GM23338 (cell line): ENCODE data around the gene PRR13. TPM values are rescaled to one million over a fixed set of nuclear protein-coding genes. Genes with fewer than 3 reads are reported as not detected.

Experiments
- ATAC-seq: fragments of 200-7000 bp; cut with Tn5 transposase; 3 replicates; pipeline ENCODE4 v1.9.1; 2020
- DNase-seq: peaks from one replicate; pipeline ENCODE4 v3.0.0-alpha.2; 2015; ENCODE audit warnings: low spot score
- H2AFZ ChIP-seq: fragments of 200-600 bp; sonication (generic); 2 replicates; pipeline ENCODE4 v1.8.0; 2016; ENCODE audit warnings: antibody characterized with exemption, mild to moderate bottlenecking, moderate library complexity
- H3F3A ChIP-seq: fragments of 200-600 bp; sonication (generic); replicated peaks from 2 replicates; pipeline ENCODE4 v1.8.0; 2017; ENCODE audit warnings: antibody characterized with exemption, mixed run types, low read depth
- H3K27ac ChIP-seq: fragments of 200-600 bp; sonication (generic); 2 replicates; pipeline ENCODE4 v1.6.1; 2016; ENCODE audit warnings: low read depth
- H3K27me3 ChIP-seq: fragments of 200-600 bp; sonication (generic); 2 replicates; pipeline ENCODE4 v1.8.0; 2016; ENCODE audit warnings: mild to moderate bottlenecking, mixed run types, moderate library complexity; ENCODE audit not compliant: insufficient read depth
- H3K36me3 ChIP-seq: fragments of 200-600 bp; sonication (generic); 2 replicates; pipeline ENCODE4 v1.8.0; 2016; ENCODE audit warnings: mild to moderate bottlenecking; ENCODE audit not compliant: insufficient read depth
- H3K4me1 ChIP-seq: fragments of 200-600 bp; sonication (generic); 2 replicates; pipeline ENCODE4 v1.8.0; 2016; ENCODE audit warnings: mild to moderate bottlenecking, moderate library complexity; ENCODE audit not compliant: insufficient read depth
- H3K4me2 ChIP-seq: fragments of 200-600 bp; sonication (generic); 2 replicates; pipeline ENCODE4 v1.7.1; 2017; ENCODE audit warnings: mixed run types
- H3K4me3 ChIP-seq: fragments of 200-600 bp; sonication (generic); 2 replicates; pipeline ENCODE4 v1.6.1; 2016; ENCODE audit warnings: mixed run types
- H3K79me2 ChIP-seq: fragments of 200-600 bp; sonication (generic); replicated peaks from 2 replicates; pipeline ENCODE4 v1.8.0; 2017; ENCODE audit warnings: mild to moderate bottlenecking; ENCODE audit not compliant: insufficient read depth
- H3K9me2 ChIP-seq: fragments of 200-600 bp; sonication (generic); 2 replicates; pipeline ENCODE4 v1.8.0; 2017; ENCODE audit not compliant: insufficient read depth
- H4K20me1 ChIP-seq: fragments of 200-600 bp; sonication (generic); replicated peaks from 2 replicates; pipeline ENCODE4 v1.8.0; 2017; ENCODE audit warnings: mild to moderate bottlenecking; ENCODE audit not compliant: insufficient read depth
- H3K27ac Mint-ChIP-seq: 2 replicates; pipeline ENCODE4 v1.8.0; 2020; ENCODE audit warnings: inconsistent platforms, mild to moderate bottlenecking, moderate library complexity, mixed read lengths
- H3K27me3 Mint-ChIP-seq: 3 replicates; pipeline ENCODE4 v1.8.0; 2022; ENCODE audit warnings: low read depth, mild to moderate bottlenecking, moderate library complexity, mixed read lengths, inconsistent platforms; ENCODE audit not compliant: insufficient read depth, poor library complexity
- H3K36me3 Mint-ChIP-seq: 3 replicates; pipeline ENCODE4 v1.8.0; 2021; ENCODE audit warnings: low read depth, mild to moderate bottlenecking, inconsistent platforms, moderate library complexity, mixed read lengths
- H3K4me1 Mint-ChIP-seq: 3 replicates; pipeline ENCODE4 v1.8.0; 2020; ENCODE audit warnings: mild to moderate bottlenecking, inconsistent platforms, mixed read lengths
- H3K4me3 Mint-ChIP-seq: 3 replicates; pipeline ENCODE4 v1.8.0; 2021; ENCODE audit warnings: moderate library complexity, mild to moderate bottlenecking, inconsistent platforms, mixed read lengths
- H3K9me3 Mint-ChIP-seq: 3 replicates; pipeline ENCODE4 v1.8.0; 2020; ENCODE audit warnings: moderate library complexity, mild to moderate bottlenecking, inconsistent platforms, mixed read lengths
- CREB1 ChIP-seq: fragments of 250-450 bp; sonication (Bioruptor Pico); IDR thresholded peaks from 2 replicates; pipeline ENCODE4 v1.5.0; 2020; ENCODE audit warnings: low read depth, mild to moderate bottlenecking, moderate library complexity
- CTCF ChIP-seq, 2 experiments: fragments of 200-600 bp in 1 of 2; sonication (generic) in 1 of 2; conservative IDR thresholded peaks; 2 replicates each; pipeline versions ENCODE4 v1.5.1 to v1.6.1; 2016 to 2017; ENCODE audit warnings: antibody characterized with exemption in 2 of 2, low read depth in 2 of 2, mild to moderate bottlenecking in 2 of 2, moderate library complexity in 1 of 2
- ETS1 ChIP-seq: IDR thresholded peaks from 2 replicates; pipeline ENCODE4 v1.6.1; 2016; ENCODE audit warnings: antibody characterized with exemption
- EZH2 ChIP-seq: fragments of 200-600 bp; sonication (generic); IDR thresholded peaks from one replicate; pipeline ENCODE4 v1.8.0; 2017; ENCODE audit warnings: antibody characterized with exemption, mild to moderate bottlenecking, low read depth; ENCODE audit not compliant: unreplicated experiment
- JUNB ChIP-seq: IDR thresholded peaks from one replicate; pipeline ENCODE4 v1.6.1; 2016; ENCODE audit warnings: antibody characterized with exemption; ENCODE audit not compliant: unreplicated experiment
- NANOG ChIP-seq: IDR thresholded peaks from 2 replicates; pipeline ENCODE4 v1.6.1; 2016; ENCODE audit warnings: antibody characterized with exemption, borderline replicate concordance
- POLR2AphosphoS5 ChIP-seq: IDR thresholded peaks from 2 replicates; pipeline ENCODE4 v1.6.1; 2016; ENCODE audit warnings: antibody characterized with exemption, low read depth
- STAT1 ChIP-seq: IDR thresholded peaks from one replicate; pipeline ENCODE4 v1.6.1; 2016; ENCODE audit warnings: antibody characterized with exemption; ENCODE audit not compliant: unreplicated experiment
- ZNF331 ChIP-seq: fragments of 250-450 bp; sonication (Bioruptor Pico); IDR thresholded peaks from 2 replicates; pipeline ENCODE4 v1.5.0; 2020; ENCODE audit warnings: low read depth, mild to moderate bottlenecking, moderate library complexity
- ZNF462 ChIP-seq: fragments of 250-450 bp; sonication (Bioruptor Pico); IDR thresholded peaks from 2 replicates; pipeline ENCODE4 v1.5.0; 2020; ENCODE audit warnings: mild to moderate bottlenecking, moderate library complexity
- polyA plus RNA-seq: library from polyadenylated mRNA; unstranded; fragments of >200 nt; fragmentation: Nextera tagmentation; extraction: Ambion mirVana; gene quantifications from 2 replicates; pipeline ENCODE4 v1.2.1, GENCODE V29; 2016
- total RNA-seq: library from RNA; depleted of rRNA; stranded (reverse); fragments of >200 nt; shearing (Covaris generic); gene quantifications from 2 replicates; pipeline ENCODE4 v1.2.3, GENCODE V29; 2014

PRR13 gene
- total and polyA plus RNA-seq, 2 experiments from 2014 or later = 70.5 to 303 TPM

GRCh38 chr12:53450936-53451335 lies 9.4 kb downstream of the PRR13 start:
- DNase-seq = no peak
- Mint-ChIP-seq H3K27me3 (peaks cover 18% of the 10 kb centered on the region), H3K4me1 (peaks cover 29% of the 10 kb centered on the region), H3K9me3 (no peaks in the 10 kb centered on the region), H3K36me3 (peaks cover 51% of the 10 kb centered on the region), H3K27ac (0 out of 2 replicates have a peak overlapping the region, but pooled peaks have one; percentile 12), H3K4me3 (no peak overlapping the region)
- Histone ChIP-seq H3F3A (peaks cover 24% of the 10 kb centered on the region), H3K27me3 (no peaks in the 10 kb centered on the region), H3K27ac (peak overlapping the region; percentile 79; the same call in 1 of the 2 replicates), H3K79me2 (peaks cover 38% of the 10 kb centered on the region), H3K4me3 (no peak overlapping the region), H3K9me2 (no peaks in the 10 kb centered on the region), H3K4me1 (peaks cover 9% of the 10 kb centered on the region; the same call in 1 of the 2 replicates), H2AFZ (no peak overlapping the region), H3K36me3 (peaks cover 28% of the 10 kb centered on the region), H4K20me1 (peaks cover 33% of the 10 kb centered on the region), H3K4me2 (no peak overlapping the region)
- no peak for ATAC-seq
- TF ChIP-seq NANOG = no peak
- no peak for TF ChIP-seq JUNB
- TF ChIP-seq STAT1 = no peak
- TF ChIP-seq CREB1 (CRISPR knock-in tag) = no peak

GRCh38 chr12:53451661-53452158 lies 10.2 kb downstream of the PRR13 start, which contains the start of gene PCBP2:
Gene PCBP2, plus strand, starts transcription at chr12:53452102. Its CDS starts 2,699 bp downstream, at chr12:53454801.
- TF ChIP-seq JUNB (no peak), POLR2AphosphoS5 (peak; percentile 55; the same call in 1 of the 2 replicates), CTCF (conservative IDR thresholded peaks at IDR 0.05; ENCODE audit: low read depth in 2 of 2) (peak; percentile 81 to 89), ZNF331 (CRISPR knock-in tag) (no peak), CREB1 (CRISPR knock-in tag) (peak; percentile 95), EZH2 (no peak), ETS1 (peak; percentile 88), ZNF462 (no peak)
- peaks cover 51% of the 10 kb centered on the region for H3K36me3 Mint-ChIP-seq
- H3K9me3 Mint-ChIP-seq = no peaks in the 10 kb centered on the region
- H3K27ac Mint-ChIP-seq = peak within 1 kb of the TSS; percentile 100
- Histone ChIP-seq H3K4me2 (peak within 1 kb of the TSS; percentile 77), H3K4me3 (peak within 1 kb of the TSS; percentile 77), H3K79me2 (peaks cover 46% of the 10 kb centered on the region), H3F3A (peaks cover 30% of the 10 kb centered on the region), H3K36me3 (peaks cover 31% of the 10 kb centered on the region), H3K27ac (peak within 1 kb of the TSS; percentile 98), H4K20me1 (peaks cover 40% of the 10 kb centered on the region), H3K4me1 (peaks cover 9% of the 10 kb centered on the region; the same call in 1 of the 2 replicates), H3K9me2 (no peaks in the 10 kb centered on the region), H2AFZ (no peak within 1 kb of the TSS), H3K27me3 (no peaks in the 10 kb centered on the region)
- peaks cover 30% of the 10 kb centered on the region for H3K4me1 Mint-ChIP-seq
- H3K27me3 Mint-ChIP-seq = peaks cover 18% of the 10 kb centered on the region
- peak; percentile 93 for ATAC-seq
- DNase-seq = peak; percentile 99
- peak within 1 kb of the TSS; percentile 97 for H3K4me3 Mint-ChIP-seq
